DOHH2 (cell line): ENCODE measurements around the gene SPATA25.

Experiments
- H3F3A ChIP-seq: fragments of 200-600 bp; sonication (generic), shearing (Covaris generic); 2 replicates; pipeline ENCODE4 v1.6.0; 2016; ENCODE audit warnings: antibody characterized with exemption, mild to moderate bottlenecking; ENCODE audit not compliant: control insufficient read depth, insufficient read depth
- H3K27ac ChIP-seq: fragments of 200-600 bp; sonication (generic); 2 replicates; pipeline ENCODE4 v1.5.1; 2014; ENCODE audit warnings: low read depth, mild to moderate bottlenecking, low read length, moderate library complexity
- H3K27me3 ChIP-seq: fragments of 200-600 bp; sonication (generic); 2 replicates; pipeline ENCODE4 v1.6.1; 2014; ENCODE audit warnings: mild to moderate bottlenecking, low read length, mixed read lengths; ENCODE audit not compliant: control insufficient read depth
- H3K36me3 ChIP-seq: fragments of 200-600 bp; sonication (generic); 2 replicates; pipeline ENCODE4 v1.6.1; 2014; ENCODE audit warnings: mild to moderate bottlenecking, low read length, moderate library complexity, mixed read lengths; ENCODE audit not compliant: control insufficient read depth
- H3K4me1 ChIP-seq: fragments of 200-600 bp; sonication (generic); 2 replicates; pipeline ENCODE4 v1.6.1; 2014; ENCODE audit warnings: mild to moderate bottlenecking, low read length, mixed read lengths; ENCODE audit not compliant: control insufficient read depth
- H3K4me2 ChIP-seq: fragments of 200-600 bp; sonication (generic); 2 replicates; pipeline ENCODE4 v1.6.0; 2014; ENCODE audit warnings: mild to moderate bottlenecking, low read length, moderate library complexity
- H3K4me3 ChIP-seq: fragments of 200-600 bp; sonication (generic); 2 replicates; pipeline ENCODE4 v1.5.1; 2014; ENCODE audit warnings: mild to moderate bottlenecking, low read length, mixed read lengths
- H3K79me2 ChIP-seq: fragments of 200-600 bp; sonication (generic); 2 replicates; pipeline ENCODE4 v1.6.1; 2014; ENCODE audit warnings: mild to moderate bottlenecking, low read length, mixed read lengths; ENCODE audit not compliant: control insufficient read depth
- H3K9me2 ChIP-seq: fragments of 200-600 bp; sonication (generic); replicated peaks from 2 replicates; pipeline ENCODE4 v1.6.1; 2014; ENCODE audit warnings: mild to moderate bottlenecking, low read length, mixed read lengths; ENCODE audit not compliant: control insufficient read depth
- H3K9me3 ChIP-seq: fragments of 200-600 bp; sonication (generic); 2 replicates; pipeline ENCODE4 v1.6.1; 2014; ENCODE audit warnings: antibody characterized with exemption, low read length, mixed read lengths; ENCODE audit not compliant: control insufficient read depth, insufficient read depth
- H4K20me1 ChIP-seq: fragments of 200-600 bp; sonication (generic); 2 replicates; pipeline ENCODE4 v1.6.0; 2014; ENCODE audit warnings: low read depth, mild to moderate bottlenecking, antibody characterized with exemption, low read length, moderate library complexity; ENCODE audit not compliant: control insufficient read depth, insufficient read depth
- CTCF ChIP-seq: fragments of 200-600 bp; sonication (generic); IDR thresholded peaks from one replicate; pipeline ENCODE4 v1.5.1; 2014; ENCODE audit warnings: antibody characterized with exemption, mild to moderate bottlenecking, low read depth, low read length; ENCODE audit not compliant: poor library complexity, severe bottlenecking
- EZH2phosphoT487 ChIP-seq: fragments of 200-600 bp; sonication (generic); IDR thresholded peaks from 2 replicates; pipeline ENCODE4 v1.6.1; 2017; ENCODE audit warnings: borderline replicate concordance, mild to moderate bottlenecking, antibody characterized with exemption, low read length, moderate library complexity, mixed read lengths

SPATA25 gene

GRCh38 chr20:45866454-45866853 lies 21.0 kb downstream of the SPATA25 start:
- Histone ChIP-seq H3K9me3 (no peaks in the 10 kb centered on the region), H3K9me2 (no peaks in the 10 kb centered on the region), H3K4me2 (no peak overlapping the region), H3K27me3 (no peaks in the 10 kb centered on the region), H3K4me3 (no peak overlapping the region), H3K4me1 (no peaks in the 10 kb centered on the region), H3F3A (no peaks in the 10 kb centered on the region), H3K36me3 (no peaks in the 10 kb centered on the region), H4K20me1 (no peaks in the 10 kb centered on the region), H3K79me2 (no peaks in the 10 kb centered on the region), H3K27ac (no peak overlapping the region)
- no peak for TF ChIP-seq CTCF
- TF ChIP-seq EZH2phosphoT487: no peak

- Histone ChIP-seq H3K4me2 (no peak overlapping the region), H3K79me2 (no peaks in the 10 kb centered on the region), H3K4me3 (no peak overlapping the region), H3K4me1 (no peaks in the 10 kb centered on the region), H3K36me3 (no peaks in the 10 kb centered on the region), H3K27me3 (no peaks in the 10 kb centered on the region), H3K9me2 (no peaks in the 10 kb centered on the region), H3F3A (no peaks in the 10 kb centered on the region), H4K20me1 (no peaks in the 10 kb centered on the region), H3K9me3 (no peaks in the 10 kb centered on the region), H3K27ac (no peak overlapping the region)
- TF ChIP-seq EZH2phosphoT487 (no peak), CTCF (no peak)
Observed at GRCh38 chr20:45863543-45864470, 23.6 kb downstream of the SPATA25 start.

GRCh38 chr20:45861221-45862075 lies 26.0 kb downstream of the SPATA25 start:
- H3K79me2 ChIP-seq: peaks cover 14% of the 10 kb centered on the region
- no peaks in the 10 kb centered on the region for H3F3A ChIP-seq
- peaks cover 10% of the 10 kb centered on the region for H3K4me1 ChIP-seq
- no peak overlapping the region for H3K27ac ChIP-seq
- no peaks in the 10 kb centered on the region for H3K27me3 ChIP-seq
- H4K20me1 ChIP-seq: no peaks in the 10 kb centered on the region
- no peaks in the 10 kb centered on the region for H3K9me2 ChIP-seq
- H3K4me3 ChIP-seq: no peak overlapping the region
- H3K9me3 ChIP-seq: no peaks in the 10 kb centered on the region
- no peak overlapping the region for H3K4me2 ChIP-seq
- H3K36me3 ChIP-seq: no peaks in the 10 kb centered on the region
- no peak for TF ChIP-seq CTCF
- TF ChIP-seq EZH2phosphoT487: no peak
